ENCODE measurements around the gene ATPAF1. TPM values are rescaled to one million over a fixed set of nuclear protein-coding genes. Genes with fewer than 3 reads are reported as not detected.

ATPAF1 gene
- polyA plus RNA-seq, 1 experiment, result 85.6 TPM

DNA sequence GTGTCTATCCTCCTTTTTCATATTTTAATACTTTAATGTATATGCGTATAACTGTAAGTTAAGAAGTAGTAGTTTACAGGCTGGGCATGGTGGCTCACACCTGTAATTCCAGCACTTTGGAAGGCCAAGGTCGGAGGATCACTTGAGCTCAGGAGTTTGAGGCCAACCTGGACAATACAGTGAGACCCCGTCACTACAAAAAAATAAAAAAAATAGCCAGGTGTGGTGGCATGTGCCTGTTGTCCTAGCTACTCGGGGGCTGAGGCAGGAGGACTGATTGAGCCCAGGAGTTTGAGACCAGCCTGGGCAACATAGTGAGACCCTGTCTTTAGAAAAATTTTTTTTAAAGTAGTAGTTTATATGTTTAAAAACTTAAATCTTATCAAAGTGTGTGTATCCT lies 22.3 kb downstream of the ATPAF1 start:
- no peak for DNase-seq (ENCODE audit: low read depth, low spot score)
- Histone ChIP-seq H3K9me3 (ENCODE audit: control insufficient read depth, insufficient read depth, low read length) (peaks cover 11% of the 10 kb centered on the region), H3K4me3 (ENCODE audit: low read depth, low read length) (no peak overlapping the region), H3K27ac (ENCODE audit: low read depth, low read length) (no peak overlapping the region), H3K27me3 (ENCODE audit: control insufficient read depth, insufficient read depth, low read length) (no peaks in the 10 kb centered on the region)
- ChIA-PET CTCF (no interaction called here), POLR2A (no interaction called here)
- TF ChIP-seq, protein P1, sequence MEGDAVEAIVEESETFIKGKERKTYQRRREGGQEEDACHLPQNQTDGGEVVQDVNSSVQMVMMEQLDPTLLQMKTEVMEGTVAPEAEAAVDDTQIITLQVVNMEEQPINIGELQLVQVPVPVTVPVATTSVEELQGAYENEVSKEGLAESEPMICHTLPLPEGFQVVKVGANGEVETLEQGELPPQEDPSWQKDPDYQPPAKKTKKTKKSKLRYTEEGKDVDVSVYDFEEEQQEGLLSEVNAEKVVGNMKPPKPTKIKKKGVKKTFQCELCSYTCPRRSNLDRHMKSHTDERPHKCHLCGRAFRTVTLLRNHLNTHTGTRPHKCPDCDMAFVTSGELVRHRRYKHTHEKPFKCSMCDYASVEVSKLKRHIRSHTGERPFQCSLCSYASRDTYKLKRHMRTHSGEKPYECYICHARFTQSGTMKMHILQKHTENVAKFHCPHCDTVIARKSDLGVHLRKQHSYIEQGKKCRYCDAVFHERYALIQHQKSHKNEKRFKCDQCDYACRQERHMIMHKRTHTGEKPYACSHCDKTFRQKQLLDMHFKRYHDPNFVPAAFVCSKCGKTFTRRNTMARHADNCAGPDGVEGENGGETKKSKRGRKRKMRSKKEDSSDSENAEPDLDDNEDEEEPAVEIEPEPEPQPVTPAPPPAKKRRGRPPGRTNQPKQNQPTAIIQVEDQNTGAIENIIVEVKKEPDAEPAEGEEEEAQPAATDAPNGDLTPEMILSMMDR (IDR thresholded peaks at IDR 0.05; ENCODE audit: low read depth, low read length), result no peak

DNA sequence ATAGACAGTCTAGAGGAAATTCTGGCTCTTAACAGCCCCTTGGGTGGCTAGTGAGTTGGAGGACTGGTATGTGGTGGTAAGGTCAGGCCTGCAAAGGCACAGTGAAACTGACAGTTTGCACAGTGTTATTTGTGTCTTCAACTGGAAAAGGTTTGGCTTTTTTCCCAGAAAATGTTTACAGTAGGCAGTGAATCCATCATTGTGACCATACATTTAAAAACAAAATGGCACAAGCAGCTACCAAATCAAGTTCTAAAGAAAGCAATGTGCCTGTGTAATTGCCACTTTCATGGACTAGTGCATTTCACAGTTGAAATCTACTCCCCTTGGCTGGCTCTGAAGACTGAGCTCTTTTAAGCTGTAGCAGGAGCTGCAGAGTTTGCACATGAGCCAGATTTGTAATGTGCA lies 24.8 kb downstream of the ATPAF1 start:
- peaks cover 3% of the 10 kb centered on the region; the same call in 1 of the 2 replicates for H3K9me3 ChIP-seq (ENCODE audit: control insufficient read depth, insufficient read depth, low read length)
- no peak overlapping the region for H3K4me3 ChIP-seq (ENCODE audit: low read depth, low read length)
- ChIA-PET CTCF (interaction anchor here (0.7 to 1.2 kb wide), 2 partner anchors 82 to 296 kb away, joined by 3 to 4 read pairs; no protein-coding TSS in a partner anchor), POLR2A (interaction anchor here (0.5 to 1.4 kb wide), 4 partner anchors 10 to 61 kb away, joined by 3 to 5 read pairs (median 4); partner anchors contain the start of gene MOB3C)
- TF ChIP-seq, protein P1 (IDR thresholded peaks at IDR 0.05; ENCODE audit: low read depth, low read length), result no peak
- H3K27me3 ChIP-seq (ENCODE audit: control insufficient read depth, insufficient read depth, low read length), result no peaks in the 10 kb centered on the region
- peak; percentile 69 for DNase-seq (ENCODE audit: low read depth, low spot score)
- peak overlapping the region; percentile 39 for H3K27ac ChIP-seq (ENCODE audit: low read depth, low read length)

DNA sequence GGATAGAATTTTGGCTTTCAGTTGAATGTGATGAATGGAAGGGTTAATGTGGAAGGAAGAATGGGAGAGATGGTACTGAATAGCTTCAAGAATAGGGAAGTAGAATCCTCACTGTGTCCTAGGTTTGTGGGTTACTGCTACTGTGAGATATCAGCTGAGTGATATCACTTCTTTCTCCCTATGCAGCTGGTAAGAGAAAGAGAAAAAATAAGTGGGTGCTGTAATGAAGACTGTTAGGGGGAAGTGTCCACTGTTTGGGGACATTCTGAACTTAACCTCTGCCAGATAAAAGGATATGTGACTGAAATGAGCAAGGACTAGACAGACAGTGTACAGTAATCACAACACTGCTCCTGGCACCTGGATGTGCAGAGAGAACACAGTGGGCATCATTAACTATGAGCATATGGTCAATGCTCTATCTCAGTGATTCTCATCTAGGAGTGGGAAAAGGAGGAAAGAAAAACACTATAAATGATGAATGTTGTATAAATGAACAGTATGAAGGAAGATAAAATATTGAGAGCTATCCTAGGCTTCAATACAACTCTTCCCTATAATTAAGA lies 26.0 kb downstream of the ATPAF1 start:
- CTCF ChIA-PET, result interaction anchor here (1.2 kb wide), 1 partner anchor 83 kb away, joined by 4 read pairs; no protein-coding TSS in a partner anchor
- no peaks in the 10 kb centered on the region for H3K27me3 ChIP-seq (ENCODE audit: control insufficient read depth, insufficient read depth, low read length)
- no peak for DNase-seq (ENCODE audit: low read depth, low spot score)
- TF ChIP-seq, protein P1 (IDR thresholded peaks at IDR 0.05; ENCODE audit: low read depth, low read length), result no peak
- no peaks in the 10 kb centered on the region for H3K9me3 ChIP-seq (ENCODE audit: control insufficient read depth, insufficient read depth, low read length)
- H3K4me3 ChIP-seq (ENCODE audit: low read depth, low read length), result no peak overlapping the region
- H3K27ac ChIP-seq (ENCODE audit: low read depth, low read length), result no peak overlapping the region
- POLR2A ChIA-PET, result no interaction called here

DNA sequence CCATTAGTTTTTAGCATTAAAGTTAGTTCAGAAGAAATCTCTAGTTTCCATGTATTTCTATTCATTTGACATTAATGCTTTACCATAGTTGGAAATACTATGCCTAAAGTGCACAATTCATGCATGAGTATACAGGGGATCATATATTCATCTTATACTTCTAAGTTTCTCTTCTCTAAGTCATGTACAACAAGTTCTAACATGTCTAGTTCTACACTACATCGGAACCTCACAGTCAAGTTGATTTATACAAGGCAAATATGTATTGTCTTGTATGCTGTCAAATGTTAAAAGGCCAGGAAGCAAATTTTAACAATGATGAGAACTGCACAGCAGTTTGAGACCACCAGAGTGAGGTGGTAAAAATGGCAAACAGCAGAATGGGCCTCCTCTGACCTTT lies 28.6 kb downstream of the ATPAF1 start:
- TF ChIP-seq, protein P1 (IDR thresholded peaks at IDR 0.05; ENCODE audit: low read depth, low read length), result no peak
- H3K9me3 ChIP-seq (ENCODE audit: control insufficient read depth, insufficient read depth, low read length), result no peaks in the 10 kb centered on the region
- H3K4me3 ChIP-seq (ENCODE audit: low read depth, low read length), result no peak overlapping the region
- ChIA-PET POLR2A (no interaction called here), CTCF (no interaction called here)
- no peaks in the 10 kb centered on the region for H3K27me3 ChIP-seq (ENCODE audit: control insufficient read depth, insufficient read depth, low read length)
- no peak overlapping the region for H3K27ac ChIP-seq (ENCODE audit: low read depth, low read length)
- DNase-seq (ENCODE audit: low read depth, low spot score), result no peak

DNA sequence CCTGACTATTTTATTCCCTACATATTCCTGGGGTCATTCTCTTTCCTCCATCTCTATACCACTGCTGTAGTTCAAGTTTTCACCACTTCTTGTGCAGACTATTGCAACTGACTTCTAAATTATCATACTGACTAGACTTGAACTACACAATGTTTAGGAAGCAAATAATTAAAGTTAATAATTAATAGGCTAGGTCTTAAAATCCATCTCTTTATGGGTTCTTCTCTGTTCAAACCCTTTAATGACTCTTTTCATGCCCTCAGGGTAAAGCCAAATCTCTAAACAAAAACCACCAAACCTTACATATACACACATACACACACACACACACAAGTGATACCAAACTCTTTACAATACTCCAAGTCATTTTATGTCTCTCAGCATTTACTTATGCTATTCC lies 29.2 kb downstream of the ATPAF1 start:
- Histone ChIP-seq H3K27me3 (ENCODE audit: control insufficient read depth, insufficient read depth, low read length) (no peaks in the 10 kb centered on the region), H3K4me3 (ENCODE audit: low read depth, low read length) (no peak overlapping the region), H3K9me3 (ENCODE audit: control insufficient read depth, insufficient read depth, low read length) (no peaks in the 10 kb centered on the region), H3K27ac (ENCODE audit: low read depth, low read length) (no peak overlapping the region)
- no peak for DNase-seq (ENCODE audit: low read depth, low spot score)
- CTCF ChIA-PET, result no interaction called here
- TF ChIP-seq, protein P1 (IDR thresholded peaks at IDR 0.05; ENCODE audit: low read depth, low read length), result no peak
- POLR2A ChIA-PET, result no interaction called here

Data from AG04450 (cell line).